SU-DHL-6 (cell line): ENCODE data around the gene MAPK14.

ENCODE experiments used
- H2AFZ ChIP-seq: fragments of 200-600 bp; sonication (generic); 2 replicates; pipeline ENCODE4 v1.6.1; 2014; ENCODE audit warnings: low read depth, mild to moderate bottlenecking, moderate library complexity, mixed read lengths, antibody characterized with exemption, low read length; ENCODE audit not compliant: severe bottlenecking
- H3F3A ChIP-seq: fragments of 200-600 bp; shearing (Covaris generic); 2 replicates; pipeline ENCODE4 v1.6.0; 2016; ENCODE audit warnings: antibody characterized with exemption, mild to moderate bottlenecking; ENCODE audit not compliant: insufficient read depth
- H3K27ac ChIP-seq: fragments of 200-600 bp; sonication (generic); 2 replicates; pipeline ENCODE4 v1.5.1; 2016; ENCODE audit warnings: low read depth, mild to moderate bottlenecking, low read length, moderate library complexity, mixed read lengths
- H3K27me3 ChIP-seq: fragments of 200-600 bp; sonication (generic), shearing (Covaris generic); 2 replicates; pipeline ENCODE4 v1.6.0; 2014; ENCODE audit warnings: mild to moderate bottlenecking, low read length
- H3K36me3 ChIP-seq: fragments of 200-600 bp; sonication (generic); 2 replicates; pipeline ENCODE4 v1.6.1; 2014; ENCODE audit warnings: mild to moderate bottlenecking, low read length, mixed read lengths
- H3K4me2 ChIP-seq: fragments of 300-600, 200-600 bp; shearing (Covaris generic), sonication (generic); 2 replicates; pipeline ENCODE4 v1.6.0; 2014; ENCODE audit warnings: low read length, low read depth, mild to moderate bottlenecking; ENCODE audit not compliant: poor library complexity, severe bottlenecking
- H3K4me3 ChIP-seq: fragments of 200-600 bp; sonication (generic); 2 replicates; pipeline ENCODE4 v1.5.1; 2014; ENCODE audit warnings: antibody characterized with exemption, low read length, mild to moderate bottlenecking, mixed read lengths; ENCODE audit not compliant: insufficient read depth, poor library complexity, severe bottlenecking
- H3K79me2 ChIP-seq: fragments of 200-600 bp; sonication (generic); 2 replicates; pipeline ENCODE4 v1.6.1; 2014; ENCODE audit warnings: mild to moderate bottlenecking, low read length, moderate library complexity; ENCODE audit not compliant: insufficient read depth
- H3K9ac ChIP-seq: fragments of 200-600 bp; sonication (generic); 2 replicates; pipeline ENCODE4 v1.7.0; 2014; ENCODE audit warnings: mild to moderate bottlenecking, low read length
- H3K9me2 ChIP-seq: fragments of 200-600 bp; sonication (generic); replicated peaks from 2 replicates; pipeline ENCODE4 v1.6.1; 2014; ENCODE audit warnings: low read length; ENCODE audit not compliant: insufficient read depth
- H3K9me3 ChIP-seq: fragments of 200-600 bp; sonication (generic); 2 replicates; pipeline ENCODE4 v1.6.1; 2014; ENCODE audit warnings: low read length, mixed read lengths; ENCODE audit not compliant: insufficient read depth
- H4K20me1 ChIP-seq: fragments of 200-600 bp; sonication (generic); 2 replicates; pipeline ENCODE4 v1.6.1; 2014; ENCODE audit warnings: low read depth, mild to moderate bottlenecking, antibody characterized with exemption, low read length, moderate library complexity, mixed read lengths
- EZH2phosphoT487 ChIP-seq: fragments of 200-600 bp; sonication (generic), shearing (Covaris generic); conservative IDR thresholded peaks from 2 replicates; pipeline ENCODE4 v1.6.1; 2018; ENCODE audit warnings: mild to moderate bottlenecking, antibody characterized with exemption, low read length, moderate library complexity, mixed read lengths
- TF ChIP-seq, protein P1 (sequence below): fragments of 200-600 bp; sonication (generic); IDR thresholded peaks from one replicate; pipeline ENCODE4 v1.5.1; 2017; ENCODE audit warnings: antibody characterized with exemption, mild to moderate bottlenecking, low read length, moderate library complexity; ENCODE audit not compliant: insufficient read depth, poor library complexity, severe bottlenecking

The MAPK14 gene

DNA sequence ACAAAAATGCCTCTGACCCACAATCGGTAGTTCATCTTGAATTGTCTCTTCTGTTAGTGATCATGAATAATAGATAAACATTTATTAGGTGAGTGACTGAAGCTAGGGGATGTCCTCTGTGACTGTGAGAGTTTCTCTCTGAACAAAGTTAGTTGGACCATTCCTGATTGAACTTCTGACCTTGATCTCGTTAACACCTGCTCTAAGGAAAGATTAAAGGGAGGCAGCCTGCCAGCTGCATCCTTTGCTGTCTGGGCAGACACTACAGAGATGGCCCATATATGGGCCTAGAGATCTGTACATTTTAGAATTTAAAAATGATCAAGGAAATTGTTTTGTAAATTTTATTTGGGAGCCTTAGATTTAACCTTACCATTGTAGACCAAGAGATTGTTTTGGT lies 27.3 kb downstream of the MAPK14 start:
- Histone ChIP-seq H3K27ac (no peak overlapping the region), H3K79me2 (peaks cover 93% of the 10 kb centered on the region), H3K4me3 (no peak overlapping the region), H3K36me3 (peaks cover 53% of the 10 kb centered on the region), H4K20me1 (peaks cover 34% of the 10 kb centered on the region), H2AFZ (no peak overlapping the region), H3K9me2 (no peaks in the 10 kb centered on the region), H3K9me3 (no peaks in the 10 kb centered on the region), H3K4me2 (no peak overlapping the region), H3K27me3 (no peaks in the 10 kb centered on the region), H3F3A (peaks cover 4% of the 10 kb centered on the region; the same call in 1 of the 2 replicates), H3K9ac (no peak overlapping the region)
- TF ChIP-seq, protein P1, sequence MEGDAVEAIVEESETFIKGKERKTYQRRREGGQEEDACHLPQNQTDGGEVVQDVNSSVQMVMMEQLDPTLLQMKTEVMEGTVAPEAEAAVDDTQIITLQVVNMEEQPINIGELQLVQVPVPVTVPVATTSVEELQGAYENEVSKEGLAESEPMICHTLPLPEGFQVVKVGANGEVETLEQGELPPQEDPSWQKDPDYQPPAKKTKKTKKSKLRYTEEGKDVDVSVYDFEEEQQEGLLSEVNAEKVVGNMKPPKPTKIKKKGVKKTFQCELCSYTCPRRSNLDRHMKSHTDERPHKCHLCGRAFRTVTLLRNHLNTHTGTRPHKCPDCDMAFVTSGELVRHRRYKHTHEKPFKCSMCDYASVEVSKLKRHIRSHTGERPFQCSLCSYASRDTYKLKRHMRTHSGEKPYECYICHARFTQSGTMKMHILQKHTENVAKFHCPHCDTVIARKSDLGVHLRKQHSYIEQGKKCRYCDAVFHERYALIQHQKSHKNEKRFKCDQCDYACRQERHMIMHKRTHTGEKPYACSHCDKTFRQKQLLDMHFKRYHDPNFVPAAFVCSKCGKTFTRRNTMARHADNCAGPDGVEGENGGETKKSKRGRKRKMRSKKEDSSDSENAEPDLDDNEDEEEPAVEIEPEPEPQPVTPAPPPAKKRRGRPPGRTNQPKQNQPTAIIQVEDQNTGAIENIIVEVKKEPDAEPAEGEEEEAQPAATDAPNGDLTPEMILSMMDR: no peak
- TF ChIP-seq EZH2phosphoT487: no peak

DNA sequence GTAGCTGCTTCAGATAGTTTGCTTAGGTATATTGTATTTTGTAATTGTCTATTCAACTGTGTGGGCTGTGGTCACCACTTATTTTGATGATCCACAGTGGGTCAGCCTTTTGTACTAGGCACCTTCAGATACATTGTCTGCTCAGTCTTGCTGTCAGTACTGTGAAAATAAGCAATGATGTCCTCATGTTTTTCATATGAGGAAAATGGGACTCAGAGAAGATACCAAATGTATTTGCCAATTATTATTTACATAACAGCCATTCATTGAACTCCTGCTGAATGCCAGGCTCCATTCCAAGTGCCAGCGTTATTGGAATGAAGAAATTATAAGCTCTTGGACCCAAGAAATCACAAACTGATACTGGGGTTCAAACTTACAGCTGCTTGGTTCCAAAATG lies 28.6 kb downstream of the MAPK14 start:
- Histone ChIP-seq H3K9ac (no peak overlapping the region), H2AFZ (no peak overlapping the region), H3K27me3 (no peaks in the 10 kb centered on the region), H4K20me1 (peaks cover 25% of the 10 kb centered on the region), H3K4me3 (no peak overlapping the region), H3K27ac (no peak overlapping the region), H3K79me2 (peaks cover 88% of the 10 kb centered on the region), H3K9me2 (no peaks in the 10 kb centered on the region), H3K4me2 (no peak overlapping the region), H3F3A (peaks cover 4% of the 10 kb centered on the region; the same call in 1 of the 2 replicates), H3K9me3 (no peaks in the 10 kb centered on the region), H3K36me3 (peaks cover 60% of the 10 kb centered on the region)
- TF ChIP-seq, protein P1: no peak
- TF ChIP-seq EZH2phosphoT487: no peak

DNA sequence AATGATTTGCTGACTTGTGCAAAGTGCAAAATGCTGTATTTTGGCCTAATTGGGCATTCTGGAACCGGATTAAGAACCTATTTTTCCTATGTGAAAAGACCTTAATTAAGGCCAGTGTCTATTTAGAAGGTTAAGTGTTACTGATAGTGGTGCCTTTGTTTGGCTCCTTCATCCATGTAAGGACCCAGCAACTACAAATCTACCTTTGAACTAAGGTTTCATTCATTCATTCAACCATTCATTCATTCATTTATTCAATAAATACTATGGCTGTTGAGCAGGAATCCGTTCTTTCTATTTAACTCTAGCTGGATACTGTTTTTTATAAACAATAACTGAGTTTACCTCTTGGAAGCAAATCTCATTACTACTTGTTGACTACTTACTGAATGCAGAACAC lies 33.6 kb downstream of the MAPK14 start:
- H3K9me2 ChIP-seq: no peaks in the 10 kb centered on the region
- H3K4me3 ChIP-seq: no peak overlapping the region
- peaks cover 27% of the 10 kb centered on the region for H4K20me1 ChIP-seq
- H3K9ac ChIP-seq: no peak overlapping the region
- H3K9me3 ChIP-seq: no peaks in the 10 kb centered on the region
- H2AFZ ChIP-seq: no peak overlapping the region
- TF ChIP-seq EZH2phosphoT487: no peak
- TF ChIP-seq, protein P1: no peak
- peaks cover 4% of the 10 kb centered on the region; the same call in 1 of the 2 replicates for H3F3A ChIP-seq
- H3K36me3 ChIP-seq: peaks cover 39% of the 10 kb centered on the region
- no peak overlapping the region for H3K4me2 ChIP-seq
- no peak overlapping the region for H3K27ac ChIP-seq
- no peaks in the 10 kb centered on the region for H3K27me3 ChIP-seq
- H3K79me2 ChIP-seq: peaks cover 90% of the 10 kb centered on the region

DNA sequence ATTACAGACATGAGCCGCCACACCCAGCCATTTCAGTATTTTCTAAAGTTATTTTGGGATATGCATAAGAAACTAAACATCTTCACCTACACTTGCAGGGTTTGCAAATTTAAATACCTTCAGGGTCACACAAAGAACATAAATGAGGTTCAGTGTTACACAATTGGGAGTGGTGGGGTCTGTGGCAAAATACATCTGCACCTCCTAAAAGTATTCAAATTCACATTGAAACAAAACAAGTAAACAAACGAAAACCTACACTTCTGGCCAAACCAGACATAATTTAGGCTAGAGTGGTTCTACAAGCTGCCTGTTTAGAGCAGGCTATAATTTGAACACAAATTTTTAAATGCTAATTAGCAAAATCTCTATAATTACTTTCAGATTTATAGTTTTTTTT lies 34.6 kb downstream of the MAPK14 start:
- no peak overlapping the region for H3K4me2 ChIP-seq
- no peaks in the 10 kb centered on the region for H3K9me3 ChIP-seq
- no peak overlapping the region for H3K4me3 ChIP-seq
- H2AFZ ChIP-seq: no peak overlapping the region
- H4K20me1 ChIP-seq: peaks cover 21% of the 10 kb centered on the region
- H3K9me2 ChIP-seq: no peaks in the 10 kb centered on the region
- no peaks in the 10 kb centered on the region for H3K27me3 ChIP-seq
- peaks cover 10% of the 10 kb centered on the region; the same call in 1 of the 2 replicates for H3F3A ChIP-seq
- peaks cover 90% of the 10 kb centered on the region for H3K79me2 ChIP-seq
- peaks cover 31% of the 10 kb centered on the region; the same call in 1 of the 2 replicates for H3K36me3 ChIP-seq
- H3K9ac ChIP-seq: no peak overlapping the region
- H3K27ac ChIP-seq: no peak overlapping the region
- no peak for TF ChIP-seq EZH2phosphoT487
- TF ChIP-seq, protein P1: no peak
